Kidney epithelial cell (primary cell): ENCODE data around the gene C19orf81. TPM values are rescaled to one million over a fixed set of nuclear protein-coding genes. Genes with fewer than 3 reads are reported as not detected.

Source experiments
- DNase-seq: peaks from one replicate; pipeline ENCODE4 v3.0.0-alpha.2; 2010; ENCODE audit warnings: low read depth
- H3K27me3 ChIP-seq: 2 replicates; pipeline ENCODE4 v1.6.0; 2011; ENCODE audit warnings: low read length; ENCODE audit not compliant: control insufficient read depth, insufficient read depth
- H3K36me3 ChIP-seq: 2 replicates; pipeline ENCODE4 v1.5.1; 2011; ENCODE audit warnings: low read length; ENCODE audit not compliant: control insufficient read depth, insufficient read depth
- H3K4me3 ChIP-seq: 2 replicates; pipeline ENCODE4 v1.5.1; 2011; ENCODE audit warnings: low read depth, mild to moderate bottlenecking, control low read depth, low read length
- CTCF ChIP-seq: IDR thresholded peaks from 2 replicates; pipeline ENCODE4 v1.5.1; 2011; ENCODE audit warnings: mild to moderate bottlenecking, moderate library complexity, low read length, control low read depth, inconsistent platforms; ENCODE audit not compliant: insufficient read depth, poor library complexity, severe bottlenecking
- total RNA-seq: library from RNA; depleted of rRNA; stranded (reverse); fragments of >200 nt; gene quantifications from 2 replicates; pipeline ENCODE4 v1.2.3, GENCODE V29; 2015

Gene C19orf81
- total RNA-seq, 1 donor from 2014 or later: 16.5 TPM

GRCh38 chr19:50661766-50662650, 12.8 kb downstream of the C19orf81 start:
- Histone ChIP-seq H3K36me3 (no peaks in the 10 kb centered on the region), H3K27me3 (peaks cover 50% of the 10 kb centered on the region), H3K4me3 (no peak overlapping the region)
- no peak for TF ChIP-seq CTCF
- DNase-seq: no peak

- DNase-seq: no peak
- Histone ChIP-seq H3K27me3 (peaks cover 57% of the 10 kb centered on the region), H3K4me3 (no peak overlapping the region), H3K36me3 (no peaks in the 10 kb centered on the region)
- no peak for TF ChIP-seq CTCF
Observed at GRCh38 chr19:50662651-50663481, 13.6 kb downstream of the C19orf81 start.

GRCh38 chr19:50663482-50663790, 14.2 kb downstream of the C19orf81 start:
- peaks cover 60% of the 10 kb centered on the region for H3K27me3 ChIP-seq
- peak; percentile 24 for TF ChIP-seq CTCF
- no peaks in the 10 kb centered on the region for H3K36me3 ChIP-seq
- no peak for DNase-seq
- H3K4me3 ChIP-seq: no peak overlapping the region

- DNase-seq: no peak
- Histone ChIP-seq H3K36me3 (no peaks in the 10 kb centered on the region), H3K27me3 (peaks cover 60% of the 10 kb centered on the region), H3K4me3 (no peak overlapping the region)
- no peak for TF ChIP-seq CTCF
Observed at GRCh38 chr19:50664204-50664603, 15.0 kb downstream of the C19orf81 start.

GRCh38 chr19:50666346-50667176, 17.3 kb downstream of the C19orf81 start:
- H3K27me3 ChIP-seq: peaks cover 56% of the 10 kb centered on the region
- no peaks in the 10 kb centered on the region for H3K36me3 ChIP-seq
- no peak for TF ChIP-seq CTCF
- no peak overlapping the region for H3K4me3 ChIP-seq
- no peak for DNase-seq
